GM21367 (cell line): ENCODE measurements around the gene SH3D19.

Experiments used
- ATAC-seq: cut with Tn5 transposase; IDR thresholded peaks from one replicate; pipeline ENCODE4 v1.9.1; 2021; ENCODE audit not compliant: unreplicated experiment

SH3D19 gene

GRCh38 chr4:151325111-151325948 lies at the start of gene SH3D19:
TSS of gene SH3D19 (minus strand) at chr4:151325605. CDS start at chr4:151325352, 253 bp downstream.
- no peak for ATAC-seq

GRCh38 chr4:151362404-151363164 lies 37.2 kb upstream of the SH3D19 start:
- peak; percentile 99 for ATAC-seq

- ATAC-seq, result no peak
These were observed 36.6 kb upstream of the SH3D19 start for GRCh38 chr4:151361966-151362365.

GRCh38 chr4:151361126-151361525 lies 35.7 kb upstream of the SH3D19 start:
- no peak for ATAC-seq

GRCh38 chr4:151359576-151359975 lies 34.2 kb upstream of the SH3D19 start:
- ATAC-seq, result no peak

- no peak for ATAC-seq
These were observed 32.9 kb upstream of the SH3D19 start for GRCh38 chr4:151358266-151358665.

- ATAC-seq, result no peak
These were observed 31.1 kb upstream of the SH3D19 start for GRCh38 chr4:151356510-151356909.

- ATAC-seq, result no peak
These were observed 29.8 kb upstream of the SH3D19 start for GRCh38 chr4:151355155-151355554.

- no peak for ATAC-seq
These were observed 22.3 kb upstream of the SH3D19 start for GRCh38 chr4:151347490-151348235.

- no peak for ATAC-seq
These were observed 19.5 kb upstream of the SH3D19 start for GRCh38 chr4:151344948-151345347.

GRCh38 chr4:151340751-151341385 lies 15.5 kb upstream of the SH3D19 start:
- ATAC-seq, result no peak

- no peak for ATAC-seq
These were observed 14.1 kb upstream of the SH3D19 start for GRCh38 chr4:151339467-151339866.

GRCh38 chr4:151331276-151332042 lies 6.1 kb upstream of the SH3D19 start:
- ATAC-seq, result no peak

GRCh38 chr4:151329217-151330007 lies 4.0 kb upstream of the SH3D19 start:
- no peak for ATAC-seq

- no peak for ATAC-seq
These were observed 493 bp upstream of the SH3D19 start for GRCh38 chr4:151325949-151326246.

GRCh38 chr4:151324752-151325110 lies 674 bp downstream of the SH3D19 start:
- ATAC-seq, result no peak

- ATAC-seq, result no peak
These were observed 1.2 kb downstream of the SH3D19 start for GRCh38 chr4:151324124-151324751.

GRCh38 chr4:151323667-151324066 lies 1.7 kb downstream of the SH3D19 start:
- ATAC-seq, result no peak

- no peak for ATAC-seq
These were observed 2.8 kb downstream of the SH3D19 start for GRCh38 chr4:151322570-151322969.
